Smooth muscle cell (in vitro differentiated cells): Measurements from ENCODE around the gene SPSB4. TPM values are rescaled to one million over a fixed set of nuclear protein-coding genes. Genes with fewer than 3 reads are reported as not detected.
"Not testable (repeated sequence)": the region's sequence is repeated elsewhere in the genome, so short reads cannot be mapped to it uniquely, and the experiment has no call there.

Source experiments
- DNase-seq: peaks from one replicate; lab custom pipeline; 2025; ENCODE audit not compliant: unreplicated experiment; lab: John Stamatoyannopoulos, UW
- H2AFZ ChIP-seq: fragments of 200-600 bp; sonication (generic); 2 replicates; pipeline ENCODE4 v1.6.0; 2016; ENCODE audit warnings: antibody characterized with exemption, low read depth, mild to moderate bottlenecking
- H3F3A ChIP-seq: fragments of 200-600 bp; sonication (generic); 2 replicates; pipeline ENCODE4 v1.6.0; 2017; ENCODE audit warnings: antibody characterized with exemption, low read depth
- H3K27ac ChIP-seq: fragments of 200-600 bp; sonication (generic); 2 replicates; pipeline ENCODE4 v1.5.1; 2016; ENCODE audit warnings: low read depth, mild to moderate bottlenecking
- H3K27me3 ChIP-seq: fragments of 200-600 bp; sonication (generic); 2 replicates; pipeline ENCODE4 v1.6.1; 2016; ENCODE audit warnings: low read depth, mild to moderate bottlenecking
- H3K36me3 ChIP-seq: fragments of 200-600 bp; sonication (generic); 2 replicates; pipeline ENCODE4 v1.5.1; 2016; ENCODE audit warnings: low read depth
- H3K4me1 ChIP-seq: fragments of 200-600 bp; sonication (generic); 2 replicates; pipeline ENCODE4 v1.5.1; 2016; ENCODE audit warnings: low read depth
- H3K4me2 ChIP-seq: fragments of 200-600 bp; sonication (generic); 2 replicates; pipeline ENCODE4 v1.6.0; 2016; ENCODE audit warnings: mild to moderate bottlenecking
- H3K4me3 ChIP-seq: fragments of 200-600 bp; sonication (generic); 2 replicates; pipeline ENCODE4 v1.5.1; 2016; ENCODE audit warnings: mild to moderate bottlenecking
- H3K79me2 ChIP-seq: fragments of 200-600 bp; sonication (generic); 2 replicates; pipeline ENCODE4 v1.6.0; 2016; ENCODE audit warnings: low read depth, mild to moderate bottlenecking
- H3K9ac ChIP-seq: fragments of 200-600 bp; sonication (generic); 2 replicates; pipeline ENCODE4 v1.6.0; 2016; ENCODE audit warnings: low read depth
- H3K9me3 ChIP-seq: fragments of 200-600 bp; sonication (generic); replicated peaks from 2 replicates; pipeline ENCODE4 v1.5.1; 2016; ENCODE audit warnings: low read depth
- H4K20me1 ChIP-seq: fragments of 200-600 bp; sonication (generic); 2 replicates; pipeline ENCODE4 v1.6.0; 2016; ENCODE audit warnings: low read depth
- WGBS: methylation state at CpG from one replicate; pipeline ENCODE4 v1.1.7; 2016; ENCODE audit warnings: low lambda C conversion rate; 5-methylcytosine and 5-hydroxymethylcytosine counted together
- polyA plus RNA-seq: library from polyadenylated mRNA; unstranded; fragments of >200 nt; fragmentation: Nextera tagmentation; extraction: Ambion mirVana; gene quantifications from 2 replicates; pipeline ENCODE4 v1.2.1, GENCODE V29; 2016
- total RNA-seq: library from RNA; depleted of rRNA; stranded (reverse); fragments of >200 nt; gene quantifications from 2 replicates; pipeline ENCODE4 v1.2.3, GENCODE V29; 2014
- TF ChIP-seq, protein P1 (sequence below): fragments of 200-600 bp; sonication (generic); IDR thresholded peaks from 2 replicates; pipeline ENCODE4 v1.5.1; 2017; ENCODE audit warnings: borderline replicate concordance, mild to moderate bottlenecking, antibody characterized with exemption; ENCODE audit not compliant: insufficient read depth, poor library complexity, severe bottlenecking

The SPSB4 gene
- total and polyA plus RNA-seq, 2 experiments from 2014 or later = 1.8 to 3.9 TPM

GRCh38 chr3:141110322-141110721 is 59.2 kb downstream of the SPSB4 start:
- Histone ChIP-seq H3K79me2 (no peaks in the 10 kb centered on the region), H3K27ac (no peak overlapping the region), H2AFZ (no peak overlapping the region), H3K9ac (no peak overlapping the region), H3F3A (no peaks in the 10 kb centered on the region), H3K4me2 (no peak overlapping the region), H4K20me1 (no peaks in the 10 kb centered on the region), H3K9me3 (no peaks in the 10 kb centered on the region), H3K27me3 (no peaks in the 10 kb centered on the region), H3K4me3 (no peak overlapping the region), H3K4me1 (no peaks in the 10 kb centered on the region), H3K36me3 (no peaks in the 10 kb centered on the region)
- TF ChIP-seq, protein P1, sequence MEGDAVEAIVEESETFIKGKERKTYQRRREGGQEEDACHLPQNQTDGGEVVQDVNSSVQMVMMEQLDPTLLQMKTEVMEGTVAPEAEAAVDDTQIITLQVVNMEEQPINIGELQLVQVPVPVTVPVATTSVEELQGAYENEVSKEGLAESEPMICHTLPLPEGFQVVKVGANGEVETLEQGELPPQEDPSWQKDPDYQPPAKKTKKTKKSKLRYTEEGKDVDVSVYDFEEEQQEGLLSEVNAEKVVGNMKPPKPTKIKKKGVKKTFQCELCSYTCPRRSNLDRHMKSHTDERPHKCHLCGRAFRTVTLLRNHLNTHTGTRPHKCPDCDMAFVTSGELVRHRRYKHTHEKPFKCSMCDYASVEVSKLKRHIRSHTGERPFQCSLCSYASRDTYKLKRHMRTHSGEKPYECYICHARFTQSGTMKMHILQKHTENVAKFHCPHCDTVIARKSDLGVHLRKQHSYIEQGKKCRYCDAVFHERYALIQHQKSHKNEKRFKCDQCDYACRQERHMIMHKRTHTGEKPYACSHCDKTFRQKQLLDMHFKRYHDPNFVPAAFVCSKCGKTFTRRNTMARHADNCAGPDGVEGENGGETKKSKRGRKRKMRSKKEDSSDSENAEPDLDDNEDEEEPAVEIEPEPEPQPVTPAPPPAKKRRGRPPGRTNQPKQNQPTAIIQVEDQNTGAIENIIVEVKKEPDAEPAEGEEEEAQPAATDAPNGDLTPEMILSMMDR = no peak
- no peak for DNase-seq

DNA sequence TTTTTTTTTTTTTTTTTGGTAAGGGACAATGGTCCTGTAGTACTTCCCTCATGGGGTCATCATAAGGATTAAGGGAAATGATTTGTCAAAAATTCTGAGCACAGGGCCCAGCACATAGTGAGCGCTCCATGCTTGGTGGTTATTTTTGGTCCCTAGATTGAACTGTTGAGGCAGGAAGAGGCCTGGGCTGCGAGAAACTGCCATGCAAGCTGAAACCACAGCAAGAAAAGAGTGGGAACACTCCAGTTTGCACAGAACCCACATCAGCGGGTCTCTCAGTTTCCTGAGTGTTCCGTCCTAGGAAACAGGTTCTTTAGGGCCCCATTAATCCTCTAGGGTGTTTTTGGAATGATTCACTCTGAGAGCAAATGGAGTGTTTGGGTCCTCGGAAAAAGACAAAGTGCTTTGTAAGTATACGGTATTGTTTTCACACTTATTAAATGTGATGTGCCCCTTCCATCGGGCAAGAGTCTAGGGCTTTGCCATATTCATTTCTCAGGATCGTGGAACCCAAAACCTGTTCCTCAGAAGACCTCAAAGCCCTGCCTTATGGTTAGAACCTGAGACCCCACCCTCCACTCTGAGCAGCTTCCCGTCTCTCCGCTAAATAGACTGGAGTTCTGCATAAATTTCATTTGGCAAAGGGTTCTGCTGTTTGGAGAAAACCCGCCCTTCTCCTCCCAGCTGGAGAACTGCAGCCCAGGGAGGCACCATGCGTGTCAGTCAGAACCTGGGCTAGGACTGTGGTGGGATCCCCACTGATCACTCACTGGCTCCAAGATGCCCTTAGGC is 60.4 kb downstream of the SPSB4 start:
- Histone ChIP-seq H3K4me3 (no peak overlapping the region), H3K27me3 (no peaks in the 10 kb centered on the region), H3F3A (no peaks in the 10 kb centered on the region), H3K4me1 (no peaks in the 10 kb centered on the region), H4K20me1 (no peaks in the 10 kb centered on the region), H3K9ac (no peak overlapping the region), H3K27ac (no peak overlapping the region), H2AFZ (no peak overlapping the region), H3K9me3 (no peaks in the 10 kb centered on the region), H3K36me3 (no peaks in the 10 kb centered on the region), H3K4me2 (no peak overlapping the region), H3K79me2 (no peaks in the 10 kb centered on the region)
- DNase-seq = no peak
- 92% methylated on average over 12 of the region's 12 CpGs for WGBS
- TF ChIP-seq, protein P1 = no peak

DNA sequence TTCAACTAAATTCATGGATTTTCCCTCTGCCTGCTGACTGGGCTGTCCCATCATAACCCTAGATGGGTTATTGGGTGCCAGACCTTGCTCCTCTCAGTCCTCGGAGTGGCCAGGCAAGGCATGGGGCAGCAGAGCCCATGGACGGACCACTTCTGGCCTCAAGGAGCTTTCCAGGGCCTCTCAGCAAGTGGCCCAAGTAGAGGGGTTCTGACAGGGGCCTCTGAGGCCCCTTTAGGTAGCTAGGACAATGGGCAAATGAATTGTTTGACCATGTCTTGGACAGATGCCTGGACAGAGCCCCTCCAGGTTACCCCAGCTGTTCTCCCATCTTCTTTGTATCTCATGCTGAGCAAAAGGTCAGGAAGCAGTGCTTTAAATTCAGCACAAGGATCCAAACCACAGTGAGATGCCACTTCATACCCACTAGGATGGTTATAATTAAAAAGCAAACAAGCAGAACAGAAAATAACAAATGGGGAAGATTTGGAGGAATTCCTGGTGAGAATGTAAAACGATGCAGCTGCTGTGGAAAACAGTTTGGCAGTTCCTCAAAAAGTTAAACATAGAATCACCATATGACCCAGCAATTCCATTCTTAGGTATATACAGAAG is 61.6 kb downstream of the SPSB4 start:
- TF ChIP-seq, protein P1 = no peak
- H3K36me3 ChIP-seq = no peaks in the 10 kb centered on the region

DNA sequence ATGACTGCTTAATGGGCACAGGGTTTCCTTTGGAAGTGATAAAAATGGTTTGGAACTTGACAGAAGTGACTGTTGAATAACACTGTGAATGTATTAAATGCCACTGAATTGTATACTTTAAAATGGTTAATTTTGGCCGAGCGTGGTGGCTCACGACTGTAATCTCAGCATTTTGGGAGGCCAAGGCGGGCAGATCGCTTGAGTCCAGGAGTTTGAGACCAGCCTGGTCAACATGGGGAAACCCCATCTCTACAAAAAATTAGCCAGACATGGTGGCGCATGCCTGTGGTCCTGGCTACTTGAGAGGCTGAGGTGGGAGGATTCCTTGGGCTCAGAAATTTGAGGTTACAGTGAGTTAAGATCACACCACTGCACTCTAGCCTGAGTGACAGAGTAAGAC is 62.5 kb downstream of the SPSB4 start:
- not testable (repeated sequence) for H3K27me3 ChIP-seq, H3K36me3 ChIP-seq, H4K20me1 ChIP-seq, H3K27ac ChIP-seq, DNase-seq, H3K4me1 ChIP-seq, H3K4me3 ChIP-seq, H2AFZ ChIP-seq, H3K79me2 ChIP-seq, H3K9ac ChIP-seq, H3K4me2 ChIP-seq, H3F3A ChIP-seq, H3K9me3 ChIP-seq
- WGBS = 94% methylated on average over 6 of the region's 6 CpGs

More for the DNA sequence above, 61.6 kb downstream of the SPSB4 start:
- Histone ChIP-seq H3K9me3 (no peaks in the 10 kb centered on the region), H3K4me3 (no peak overlapping the region), H3K4me2 (no peak overlapping the region), H3K9ac (no peak overlapping the region), H2AFZ (no peak overlapping the region), H4K20me1 (no peaks in the 10 kb centered on the region), H3K4me1 (no peaks in the 10 kb centered on the region), H3K27ac (no peak overlapping the region), H3K79me2 (no peaks in the 10 kb centered on the region), H3F3A (no peaks in the 10 kb centered on the region), H3K27me3 (no peaks in the 10 kb centered on the region)
- WGBS = 87% methylated on average over 3 of the region's 3 CpGs
- DNase-seq = no peak
